ENCODE data around the gene FHIT. TPM values are rescaled to one million over a fixed set of nuclear protein-coding genes. Genes with fewer than 3 reads are reported as not detected.
"Not testable (repeated sequence)": the region's sequence is repeated elsewhere in the genome, so short reads cannot be mapped to it uniquely, and the experiment has no call there.

FHIT gene
- total RNA-seq, 2 donors from 2014 or later: 6.8 to 12.3 TPM

DNA sequence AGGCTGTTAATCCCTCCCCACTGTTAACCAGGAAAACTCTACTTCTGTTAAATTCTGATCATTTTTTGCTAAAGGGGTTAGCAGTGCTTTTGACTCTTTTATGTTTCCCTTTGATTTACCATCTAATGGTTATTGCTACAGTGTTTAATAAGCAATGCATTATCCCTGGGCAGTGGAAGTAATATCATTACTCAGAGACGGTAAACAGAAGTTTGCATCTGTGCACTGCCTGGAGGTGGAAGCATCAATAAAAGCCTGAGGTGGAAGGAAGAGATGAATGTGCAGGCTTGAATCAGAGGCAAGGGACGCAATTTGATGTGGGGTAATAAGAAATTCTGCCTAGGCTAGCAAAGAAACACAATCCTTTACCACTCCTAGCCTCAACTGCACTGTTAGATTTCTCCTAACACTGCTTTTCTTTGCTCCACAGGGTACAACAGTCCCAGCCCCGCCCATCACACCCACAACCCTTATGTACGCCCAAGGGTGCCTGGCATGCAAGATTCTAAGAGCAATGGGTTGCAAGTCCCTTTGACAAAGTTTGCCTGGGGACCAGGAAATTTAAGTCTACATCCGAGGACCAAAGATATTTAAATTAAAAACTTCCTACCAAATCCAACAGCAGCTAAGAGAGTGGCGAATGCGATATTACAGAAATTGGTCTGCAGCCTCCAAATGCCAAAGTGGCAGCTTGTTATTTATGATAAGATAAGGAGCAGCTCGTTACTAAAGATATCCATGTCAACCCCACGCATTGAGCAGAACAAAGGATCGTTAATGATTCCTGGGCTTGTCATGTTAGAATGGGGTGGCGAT lies 261.4 kb downstream of the FHIT start:
- Histone ChIP-seq H3K4me1 (ENCODE audit: control insufficient read depth, insufficient read depth, low read length) (no peaks in the 10 kb centered on the region), H3K27ac (ENCODE audit: low read depth, low read length) (no peak overlapping the region), H3K9me3 (ENCODE audit: control insufficient read depth, low read length) (peaks cover 44% of the 10 kb centered on the region), H3K27me3 (ENCODE audit: control insufficient read depth, insufficient read depth, low read length, poor library complexity, severe bottlenecking) (no peaks in the 10 kb centered on the region), H3K36me3 (ENCODE audit: control insufficient read depth, insufficient read depth, low read length) (no peaks in the 10 kb centered on the region), H3K4me3 (ENCODE audit: low read length) (no peak overlapping the region), H3K9ac (ENCODE audit: extremely low read depth, low read length, poor library complexity, severe bottlenecking) (no peak overlapping the region)
- peaks cover 41% of the 10 kb centered on the region for H3K9me3 Mint-ChIP-seq
- peaks cover 9% of the 10 kb centered on the region for H3K36me3 Mint-ChIP-seq (ENCODE audit: low read depth)
- DNase-seq: no peak
- peaks cover 10% of the 10 kb centered on the region for H3K4me1 Mint-ChIP-seq
- no peak overlapping the region for H3K4me3 Mint-ChIP-seq
- no peaks in the 10 kb centered on the region for H3K27me3 Mint-ChIP-seq (ENCODE audit: insufficient read depth)
- H3K27ac Mint-ChIP-seq: no peak overlapping the region
- 78 to 83% methylated on average over 2 to 10 of the region's 11 CpGs for WGBS, 2 experiments (ENCODE audit: insufficient coverage in 1 of 2, insufficient read length in 1 of 2)
- TF ChIP-seq, protein P1, sequence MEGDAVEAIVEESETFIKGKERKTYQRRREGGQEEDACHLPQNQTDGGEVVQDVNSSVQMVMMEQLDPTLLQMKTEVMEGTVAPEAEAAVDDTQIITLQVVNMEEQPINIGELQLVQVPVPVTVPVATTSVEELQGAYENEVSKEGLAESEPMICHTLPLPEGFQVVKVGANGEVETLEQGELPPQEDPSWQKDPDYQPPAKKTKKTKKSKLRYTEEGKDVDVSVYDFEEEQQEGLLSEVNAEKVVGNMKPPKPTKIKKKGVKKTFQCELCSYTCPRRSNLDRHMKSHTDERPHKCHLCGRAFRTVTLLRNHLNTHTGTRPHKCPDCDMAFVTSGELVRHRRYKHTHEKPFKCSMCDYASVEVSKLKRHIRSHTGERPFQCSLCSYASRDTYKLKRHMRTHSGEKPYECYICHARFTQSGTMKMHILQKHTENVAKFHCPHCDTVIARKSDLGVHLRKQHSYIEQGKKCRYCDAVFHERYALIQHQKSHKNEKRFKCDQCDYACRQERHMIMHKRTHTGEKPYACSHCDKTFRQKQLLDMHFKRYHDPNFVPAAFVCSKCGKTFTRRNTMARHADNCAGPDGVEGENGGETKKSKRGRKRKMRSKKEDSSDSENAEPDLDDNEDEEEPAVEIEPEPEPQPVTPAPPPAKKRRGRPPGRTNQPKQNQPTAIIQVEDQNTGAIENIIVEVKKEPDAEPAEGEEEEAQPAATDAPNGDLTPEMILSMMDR (conservative IDR thresholded peaks at IDR 0.05): no peak

DNA sequence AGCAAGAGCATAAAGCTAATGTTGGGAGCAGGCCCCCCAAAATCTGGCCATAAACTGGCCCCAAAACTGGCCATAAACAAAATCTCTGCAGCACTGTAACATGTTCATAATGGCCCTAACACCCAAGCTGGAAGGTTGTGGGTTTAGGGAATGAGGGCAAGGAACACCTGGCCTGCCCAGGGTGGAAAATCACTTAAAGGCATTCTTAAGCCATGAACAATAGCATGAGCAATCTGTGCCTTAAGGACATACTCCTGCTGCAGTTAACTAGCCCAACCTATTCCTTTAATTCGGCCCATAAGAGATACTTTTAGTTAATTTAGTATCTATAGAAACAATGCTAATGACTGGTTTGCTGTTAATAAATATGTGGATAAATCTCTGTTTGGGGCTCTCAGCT lies 264.1 kb downstream of the FHIT start:
- H3K4me1 Mint-ChIP-seq: peaks cover 10% of the 10 kb centered on the region
- DNase-seq; H3K27ac ChIP-seq (ENCODE audit: low read depth, low read length); H3K36me3 Mint-ChIP-seq (ENCODE audit: low read depth); H3K4me3 ChIP-seq (ENCODE audit: low read length); H3K9ac ChIP-seq (ENCODE audit: extremely low read depth, low read length, poor library complexity, severe bottlenecking); H3K4me3 Mint-ChIP-seq; H3K27ac Mint-ChIP-seq; H3K27me3 Mint-ChIP-seq (ENCODE audit: insufficient read depth); H3K27me3 ChIP-seq (ENCODE audit: control insufficient read depth, insufficient read depth, low read length, poor library complexity, severe bottlenecking); H3K36me3 ChIP-seq (ENCODE audit: control insufficient read depth, insufficient read depth, low read length); H3K4me1 ChIP-seq (ENCODE audit: control insufficient read depth, insufficient read depth, low read length): not testable (repeated sequence)
- H3K9me3 Mint-ChIP-seq: peaks cover 60% of the 10 kb centered on the region
- peaks cover 62% of the 10 kb centered on the region for H3K9me3 ChIP-seq (ENCODE audit: control insufficient read depth, low read length)
- no CpG with 5 or more reads among the region's 1 CpG for WGBS, 2 experiments (ENCODE audit: insufficient coverage in 1 of 2, insufficient read length in 1 of 2)

DNA sequence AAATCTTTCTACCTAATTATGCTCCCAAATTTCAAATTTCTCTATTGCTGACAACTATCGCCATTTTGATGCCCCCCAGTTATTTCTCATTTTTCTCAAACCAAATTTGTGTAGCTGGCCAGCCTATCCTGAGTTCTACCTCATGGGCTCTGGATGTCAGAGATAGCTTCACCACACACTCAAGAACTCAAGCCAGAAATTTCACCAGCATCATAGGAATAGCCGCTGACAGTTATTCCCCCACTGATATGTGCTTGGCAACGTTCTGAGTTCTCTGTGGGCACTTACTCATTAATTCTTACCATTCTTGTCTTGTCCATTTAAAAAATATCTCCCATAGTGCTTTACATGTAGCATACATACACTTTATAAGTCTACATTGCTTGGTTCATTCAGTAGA lies 264.7 kb downstream of the FHIT start:
- Histone ChIP-seq H3K4me3 (ENCODE audit: low read length) (peak overlapping the region; percentile 59), H3K36me3 (ENCODE audit: control insufficient read depth, insufficient read depth, low read length) (no peaks in the 10 kb centered on the region), H3K4me1 (ENCODE audit: control insufficient read depth, insufficient read depth, low read length) (no peaks in the 10 kb centered on the region), H3K27me3 (ENCODE audit: control insufficient read depth, insufficient read depth, low read length, poor library complexity, severe bottlenecking) (no peaks in the 10 kb centered on the region), H3K27ac (ENCODE audit: low read depth, low read length) (no peak overlapping the region), H3K9me3 (ENCODE audit: control insufficient read depth, low read length) (peaks cover 62% of the 10 kb centered on the region), H3K9ac (ENCODE audit: extremely low read depth, low read length, poor library complexity, severe bottlenecking) (no peak overlapping the region)
- Mint-ChIP-seq H3K36me3 (ENCODE audit: low read depth) (peaks cover 9% of the 10 kb centered on the region), H3K4me1 (peaks cover 10% of the 10 kb centered on the region), H3K4me3 (no peak overlapping the region), H3K9me3 (peaks cover 63% of the 10 kb centered on the region), H3K27me3 (ENCODE audit: insufficient read depth) (no peaks in the 10 kb centered on the region), H3K27ac (no peak overlapping the region)
- 90 to 97% methylated on average over 3 of the region's 3 CpGs for WGBS, 2 experiments (ENCODE audit: insufficient coverage in 1 of 2, insufficient read length in 1 of 2)
- DNase-seq: no peak
- TF ChIP-seq, protein P1 (conservative IDR thresholded peaks at IDR 0.05): no peak
